Thyroid gland (tissue), 4 donors: ENCODE results near the gene C16orf86.

Experiments
- POLR2A ChIP-seq, 2 donors: fragments of 450-650 bp; IDR thresholded peaks; one replicate each; pipeline ENCODE4 v1.6.1; 2017; ENCODE audit warnings: antibody characterized with exemption in 2 of 2, mild to moderate bottlenecking in 2 of 2, moderate library complexity in 1 of 2
- TF ChIP-seq, protein P1 (sequence below), 6 experiments: fragments of 200-600 bp in 3 of 6; fragments of 450-650 bp in 3 of 6; sonication (generic) in 3 of 6; IDR thresholded peaks; one replicate each; pipeline ENCODE4 v1.5.1; 2016 to 2019; ENCODE audit warnings: antibody characterized with exemption in 6 of 6, mild to moderate bottlenecking in 2 of 6, inconsistent platforms in 1 of 6, moderate library complexity in 1 of 6

DNA sequence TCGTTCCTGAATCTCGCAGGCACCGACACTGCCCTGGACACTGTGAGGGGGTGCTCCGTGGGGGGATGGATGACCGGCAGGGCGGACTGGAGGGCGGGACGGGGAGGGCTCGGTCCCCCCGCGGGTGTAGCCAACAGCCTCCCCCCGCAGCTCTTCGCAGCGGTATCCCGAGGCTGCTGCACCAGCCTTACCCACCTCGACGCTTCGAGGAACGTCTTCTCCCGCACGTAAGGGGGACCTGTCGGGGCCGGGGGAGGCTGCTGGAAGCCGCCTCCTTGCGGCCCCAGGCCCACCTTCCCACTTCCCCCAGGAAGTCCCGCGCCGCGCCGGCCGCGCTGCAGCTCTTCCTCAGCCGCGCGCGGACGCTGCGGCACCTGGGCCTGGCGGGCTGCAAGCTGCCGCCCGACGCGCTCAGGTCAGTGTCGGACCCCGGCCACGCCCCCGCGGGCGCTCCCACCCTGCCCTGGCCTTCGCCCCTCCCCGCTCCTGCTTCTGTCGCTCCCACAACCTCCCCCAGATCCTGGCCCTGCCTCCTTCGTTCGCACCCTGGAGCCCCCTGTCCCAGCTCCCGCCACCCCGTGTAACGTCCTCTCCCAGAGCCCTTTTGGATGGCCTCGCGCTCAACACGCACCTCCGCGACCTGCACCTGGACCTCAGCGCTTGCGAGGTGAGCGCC is 18.4 kb upstream of the C16orf86 start:
- no peak for TF ChIP-seq POLR2A (IDR thresholded peaks at IDR 0.05)
- TF ChIP-seq, protein P1, sequence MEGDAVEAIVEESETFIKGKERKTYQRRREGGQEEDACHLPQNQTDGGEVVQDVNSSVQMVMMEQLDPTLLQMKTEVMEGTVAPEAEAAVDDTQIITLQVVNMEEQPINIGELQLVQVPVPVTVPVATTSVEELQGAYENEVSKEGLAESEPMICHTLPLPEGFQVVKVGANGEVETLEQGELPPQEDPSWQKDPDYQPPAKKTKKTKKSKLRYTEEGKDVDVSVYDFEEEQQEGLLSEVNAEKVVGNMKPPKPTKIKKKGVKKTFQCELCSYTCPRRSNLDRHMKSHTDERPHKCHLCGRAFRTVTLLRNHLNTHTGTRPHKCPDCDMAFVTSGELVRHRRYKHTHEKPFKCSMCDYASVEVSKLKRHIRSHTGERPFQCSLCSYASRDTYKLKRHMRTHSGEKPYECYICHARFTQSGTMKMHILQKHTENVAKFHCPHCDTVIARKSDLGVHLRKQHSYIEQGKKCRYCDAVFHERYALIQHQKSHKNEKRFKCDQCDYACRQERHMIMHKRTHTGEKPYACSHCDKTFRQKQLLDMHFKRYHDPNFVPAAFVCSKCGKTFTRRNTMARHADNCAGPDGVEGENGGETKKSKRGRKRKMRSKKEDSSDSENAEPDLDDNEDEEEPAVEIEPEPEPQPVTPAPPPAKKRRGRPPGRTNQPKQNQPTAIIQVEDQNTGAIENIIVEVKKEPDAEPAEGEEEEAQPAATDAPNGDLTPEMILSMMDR (IDR thresholded peaks at IDR 0.05) = no peak
